Measurements from ENCODE around the gene CLPTM1.

GRCh38 chr19:44993926-44994537, 38.9 kb downstream of the CLPTM1 start:
- TF ChIP-seq RAD21 (IDR thresholded peaks at IDR 0.05; ENCODE audit: low read length) (no peak), ELF1 (IDR thresholded peaks at IDR 0.05) (no peak), CTCF (IDR thresholded peaks at IDR 0.05) (no peak), EZH2phosphoT487 (IDR thresholded peaks at IDR 0.05; ENCODE audit: borderline replicate concordance, low read depth) (no peak), TAF1 (IDR thresholded peaks at IDR 0.05; ENCODE audit: borderline replicate concordance, low read depth, low read length) (no peak), REST (IDR thresholded peaks at IDR 0.05; ENCODE audit: low read depth, low read length) (no peak), SMC3 (IDR thresholded peaks at IDR 0.05; ENCODE audit: low read depth, low read length) (no peak), NFIC (IDR thresholded peaks at IDR 0.05; ENCODE audit: borderline replicate concordance) (no peak), EP300 (IDR thresholded peaks at IDR 0.05; ENCODE audit: borderline replicate concordance in 1 of 2, low read depth in 1 of 2, low read length in 1 of 2) (no peak), YY1 (IDR thresholded peaks at IDR 0.05; ENCODE audit: low read depth) (no peak), FOXM1 (IDR thresholded peaks at IDR 0.05; ENCODE audit: low read depth) (no peak), MXI1 (IDR thresholded peaks at IDR 0.05; ENCODE audit: low read depth, low read length) (no peak)
- TF ChIP-seq, protein P1, sequence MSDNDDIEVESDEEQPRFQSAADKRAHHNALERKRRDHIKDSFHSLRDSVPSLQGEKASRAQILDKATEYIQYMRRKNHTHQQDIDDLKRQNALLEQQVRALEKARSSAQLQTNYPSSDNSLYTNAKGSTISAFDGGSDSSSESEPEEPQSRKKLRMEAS (IDR thresholded peaks at IDR 0.05; ENCODE audit: low read depth): no peak

All from SK-N-SH (cell line).